Measurements from ENCODE around the gene BEGAIN.

DNA sequence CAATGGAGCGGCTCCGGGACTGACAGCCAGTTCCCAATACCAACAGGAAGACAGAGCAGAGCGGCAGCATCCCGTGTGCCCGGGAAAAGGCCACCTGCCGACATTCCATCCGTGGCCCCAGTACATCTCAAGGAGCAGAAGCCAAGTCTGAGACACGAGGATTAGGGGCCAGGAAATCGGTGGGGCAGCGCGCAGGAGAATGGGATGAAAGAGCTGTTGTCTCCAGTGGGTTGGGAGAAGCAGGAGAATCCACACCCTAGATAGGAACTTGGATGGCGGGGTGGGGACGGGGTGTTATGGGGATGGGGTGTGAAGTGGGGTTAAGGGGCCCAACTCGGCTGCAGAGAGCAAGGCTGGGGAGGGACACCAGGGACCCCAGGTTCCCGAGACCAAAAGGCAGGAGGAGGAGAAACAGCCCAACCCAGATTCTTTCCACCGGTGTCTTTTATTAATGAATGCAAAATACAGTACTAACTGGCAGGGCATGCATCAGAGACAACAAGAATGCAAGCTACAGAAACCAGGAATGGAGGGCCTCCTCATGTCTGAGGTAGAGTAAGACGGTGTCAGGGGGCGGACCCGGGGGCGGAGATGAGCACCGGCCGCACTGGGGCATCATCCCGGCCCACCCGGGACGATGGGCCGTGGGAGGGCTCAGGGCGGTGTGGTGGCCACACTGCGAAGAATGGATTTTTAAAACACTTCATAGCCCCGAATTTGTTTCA lies 50.3 kb downstream of the BEGAIN start:
- TF ChIP-seq, protein P1, sequence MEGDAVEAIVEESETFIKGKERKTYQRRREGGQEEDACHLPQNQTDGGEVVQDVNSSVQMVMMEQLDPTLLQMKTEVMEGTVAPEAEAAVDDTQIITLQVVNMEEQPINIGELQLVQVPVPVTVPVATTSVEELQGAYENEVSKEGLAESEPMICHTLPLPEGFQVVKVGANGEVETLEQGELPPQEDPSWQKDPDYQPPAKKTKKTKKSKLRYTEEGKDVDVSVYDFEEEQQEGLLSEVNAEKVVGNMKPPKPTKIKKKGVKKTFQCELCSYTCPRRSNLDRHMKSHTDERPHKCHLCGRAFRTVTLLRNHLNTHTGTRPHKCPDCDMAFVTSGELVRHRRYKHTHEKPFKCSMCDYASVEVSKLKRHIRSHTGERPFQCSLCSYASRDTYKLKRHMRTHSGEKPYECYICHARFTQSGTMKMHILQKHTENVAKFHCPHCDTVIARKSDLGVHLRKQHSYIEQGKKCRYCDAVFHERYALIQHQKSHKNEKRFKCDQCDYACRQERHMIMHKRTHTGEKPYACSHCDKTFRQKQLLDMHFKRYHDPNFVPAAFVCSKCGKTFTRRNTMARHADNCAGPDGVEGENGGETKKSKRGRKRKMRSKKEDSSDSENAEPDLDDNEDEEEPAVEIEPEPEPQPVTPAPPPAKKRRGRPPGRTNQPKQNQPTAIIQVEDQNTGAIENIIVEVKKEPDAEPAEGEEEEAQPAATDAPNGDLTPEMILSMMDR (IDR thresholded peaks at IDR 0.05): no peak
- TF ChIP-seq POLR2A (IDR thresholded peaks at IDR 0.05): no peak
